Measurements from ENCODE around the gene RDH14. TPM values are rescaled to one million over a fixed set of nuclear protein-coding genes. Genes with fewer than 3 reads are reported as not detected.

RDH14 gene
- polyA plus RNA-seq, 1 donor (not counting 4 experiments of a cell fraction or from before 2014, with no cell fraction given) = 29.6 TPM

GRCh38 chr2:18517386-18517785 is 43.1 kb downstream of the RDH14 start:
- dilution Hi-C loops (cut with MboI; ENCODE audit: extremely low pct_ligation_motif_present, low sequenced_read_pairs) = no loop called here
- DNase-seq (ENCODE audit: low read depth, low spot score) (no peak), FAIRE-seq (no peak)
- Histone ChIP-seq H4K20me1 (ENCODE audit: control insufficient read depth, extremely low read depth, insufficient read depth, low read length) (no peaks in the 10 kb centered on the region), H3K4me3 (ENCODE audit: control insufficient read depth in 2 of 3, extremely low read depth in 1 of 3, insufficient read depth in 2 of 3, low read depth in 1 of 3, low read length in 3 of 3) (no peak overlapping the region), H3K79me2 (ENCODE audit: control insufficient read depth, insufficient read depth, low read length) (no peaks in the 10 kb centered on the region), H3K9me3 (ENCODE audit: control insufficient read depth, low read depth, low read length) (no peaks in the 10 kb centered on the region), H2AFZ (ENCODE audit: control insufficient read depth, low read length) (no peak overlapping the region), H3K9ac (ENCODE audit: control insufficient read depth, extremely low read depth, insufficient read depth, low read length) (no peak overlapping the region), H3K4me1 (ENCODE audit: control insufficient read depth, extremely low read depth, insufficient read depth, low read length) (no peaks in the 10 kb centered on the region), H3K27me3 (ENCODE audit: control insufficient read depth, extremely low read depth, insufficient read depth, low read length) (no peaks in the 10 kb centered on the region), H3K4me2 (ENCODE audit: control insufficient read depth, extremely low read depth, insufficient read depth, low read depth, low read length) (no peak overlapping the region), H3K27ac (ENCODE audit: control insufficient read depth, insufficient read depth, low read length) (no peak overlapping the region), H3K9me1 (ENCODE audit: control insufficient read depth, extremely low read depth, insufficient read depth, low read length) (no peaks in the 10 kb centered on the region), H3K36me3 (ENCODE audit: control insufficient read depth in 2 of 2, extremely low read depth in 1 of 2, insufficient read depth in 2 of 2, low read length in 2 of 2) (no peaks in the 10 kb centered on the region)
- TF ChIP-seq, protein P1, sequence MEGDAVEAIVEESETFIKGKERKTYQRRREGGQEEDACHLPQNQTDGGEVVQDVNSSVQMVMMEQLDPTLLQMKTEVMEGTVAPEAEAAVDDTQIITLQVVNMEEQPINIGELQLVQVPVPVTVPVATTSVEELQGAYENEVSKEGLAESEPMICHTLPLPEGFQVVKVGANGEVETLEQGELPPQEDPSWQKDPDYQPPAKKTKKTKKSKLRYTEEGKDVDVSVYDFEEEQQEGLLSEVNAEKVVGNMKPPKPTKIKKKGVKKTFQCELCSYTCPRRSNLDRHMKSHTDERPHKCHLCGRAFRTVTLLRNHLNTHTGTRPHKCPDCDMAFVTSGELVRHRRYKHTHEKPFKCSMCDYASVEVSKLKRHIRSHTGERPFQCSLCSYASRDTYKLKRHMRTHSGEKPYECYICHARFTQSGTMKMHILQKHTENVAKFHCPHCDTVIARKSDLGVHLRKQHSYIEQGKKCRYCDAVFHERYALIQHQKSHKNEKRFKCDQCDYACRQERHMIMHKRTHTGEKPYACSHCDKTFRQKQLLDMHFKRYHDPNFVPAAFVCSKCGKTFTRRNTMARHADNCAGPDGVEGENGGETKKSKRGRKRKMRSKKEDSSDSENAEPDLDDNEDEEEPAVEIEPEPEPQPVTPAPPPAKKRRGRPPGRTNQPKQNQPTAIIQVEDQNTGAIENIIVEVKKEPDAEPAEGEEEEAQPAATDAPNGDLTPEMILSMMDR (optimal IDR thresholded peaks at IDR 0.05 in 1 of 3, IDR thresholded peaks at IDR 0.05 in 1 of 3, conservative IDR thresholded peaks at IDR 0.05 in 1 of 3; ENCODE audit: extremely low read depth in 1 of 3, insufficient read depth in 2 of 3, low read length in 3 of 3) = no peak
- no peak for TF ChIP-seq EZH2 (IDR thresholded peaks at IDR 0.05; ENCODE audit: low read length)

DNA sequence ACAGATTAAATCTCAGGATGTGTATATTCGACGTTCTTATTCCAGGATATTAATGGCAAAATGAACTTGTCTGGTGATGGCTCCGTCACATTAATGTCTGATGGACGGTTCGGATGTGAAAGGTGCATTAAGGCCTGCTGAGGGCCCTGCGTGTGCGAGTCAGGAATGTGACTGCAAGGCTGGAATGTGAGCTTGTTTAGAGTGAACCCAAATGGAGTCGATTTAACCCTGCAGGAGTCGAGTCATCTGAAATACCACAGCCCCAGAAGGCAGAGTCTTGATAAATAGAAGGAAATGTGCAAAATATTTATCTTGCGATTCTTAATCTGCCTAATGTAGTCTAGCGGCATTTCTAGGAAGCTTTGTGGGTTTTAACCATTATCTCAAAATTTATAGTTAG is 44.3 kb downstream of the RDH14 start:
- Histone ChIP-seq H3K36me3 (ENCODE audit: control insufficient read depth in 2 of 2, extremely low read depth in 1 of 2, insufficient read depth in 2 of 2, low read length in 2 of 2) (no peaks in the 10 kb centered on the region), H3K4me3 (ENCODE audit: control insufficient read depth in 2 of 3, extremely low read depth in 1 of 3, insufficient read depth in 2 of 3, low read depth in 1 of 3, low read length in 3 of 3) (no peak overlapping the region), H3K9me3 (ENCODE audit: control insufficient read depth, low read depth, low read length) (no peaks in the 10 kb centered on the region), H3K79me2 (ENCODE audit: control insufficient read depth, insufficient read depth, low read length) (no peaks in the 10 kb centered on the region), H3K9me1 (ENCODE audit: control insufficient read depth, extremely low read depth, insufficient read depth, low read length) (no peaks in the 10 kb centered on the region), H3K9ac (ENCODE audit: control insufficient read depth, extremely low read depth, insufficient read depth, low read length) (no peak overlapping the region), H3K27ac (ENCODE audit: control insufficient read depth, insufficient read depth, low read length) (no peak overlapping the region), H3K4me1 (ENCODE audit: control insufficient read depth, extremely low read depth, insufficient read depth, low read length) (no peaks in the 10 kb centered on the region), H3K27me3 (ENCODE audit: control insufficient read depth, extremely low read depth, insufficient read depth, low read length) (no peaks in the 10 kb centered on the region), H3K4me2 (ENCODE audit: control insufficient read depth, extremely low read depth, insufficient read depth, low read depth, low read length) (no peak overlapping the region), H2AFZ (ENCODE audit: control insufficient read depth, low read length) (no peak overlapping the region), H4K20me1 (ENCODE audit: control insufficient read depth, extremely low read depth, insufficient read depth, low read length) (no peaks in the 10 kb centered on the region)
- TF ChIP-seq, protein P1 (optimal IDR thresholded peaks at IDR 0.05 in 1 of 3, IDR thresholded peaks at IDR 0.05 in 1 of 3, conservative IDR thresholded peaks at IDR 0.05 in 1 of 3; ENCODE audit: extremely low read depth in 1 of 3, insufficient read depth in 2 of 3, low read length in 3 of 3) = no peak
- TF ChIP-seq EZH2 (IDR thresholded peaks at IDR 0.05; ENCODE audit: low read length) = no peak
- FAIRE-seq (no peak), DNase-seq (ENCODE audit: low read depth, low spot score) (no peak)
- dilution Hi-C loops (cut with MboI; ENCODE audit: extremely low pct_ligation_motif_present, low sequenced_read_pairs) = no loop called here
